ENCODE measurements around the gene MFSD12.
"Not testable (repeated sequence)": the region's sequence is repeated elsewhere in the genome, so short reads cannot be mapped to it uniquely, and the experiment has no call there.

The MFSD12 gene

GRCh38 chr19:3584036-3584802, 26.8 kb upstream of the MFSD12 start:
- not testable (repeated sequence) for DNase-seq (ENCODE audit: low read depth)

DNA sequence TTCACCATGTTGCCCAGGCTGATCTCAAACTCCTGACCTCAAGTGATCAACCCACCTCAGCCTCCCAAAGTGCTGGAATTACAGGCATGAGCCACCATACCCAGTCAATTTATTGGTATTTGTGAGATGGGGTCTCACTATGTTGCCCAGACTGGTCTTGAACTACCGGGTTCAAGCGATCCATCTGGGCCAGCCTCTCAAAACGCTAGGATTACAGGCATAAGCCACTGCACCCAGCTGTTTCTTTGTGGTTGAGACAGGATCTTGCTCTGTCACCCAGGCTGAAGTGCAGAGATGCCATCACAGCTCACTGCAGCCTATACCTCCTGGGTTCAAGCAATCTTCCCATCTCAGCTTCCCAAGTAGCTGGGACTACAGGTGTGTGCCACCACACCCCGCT, 24.4 kb upstream of the MFSD12 start:
- not testable (repeated sequence) for DNase-seq (ENCODE audit: low read depth)

DNA sequence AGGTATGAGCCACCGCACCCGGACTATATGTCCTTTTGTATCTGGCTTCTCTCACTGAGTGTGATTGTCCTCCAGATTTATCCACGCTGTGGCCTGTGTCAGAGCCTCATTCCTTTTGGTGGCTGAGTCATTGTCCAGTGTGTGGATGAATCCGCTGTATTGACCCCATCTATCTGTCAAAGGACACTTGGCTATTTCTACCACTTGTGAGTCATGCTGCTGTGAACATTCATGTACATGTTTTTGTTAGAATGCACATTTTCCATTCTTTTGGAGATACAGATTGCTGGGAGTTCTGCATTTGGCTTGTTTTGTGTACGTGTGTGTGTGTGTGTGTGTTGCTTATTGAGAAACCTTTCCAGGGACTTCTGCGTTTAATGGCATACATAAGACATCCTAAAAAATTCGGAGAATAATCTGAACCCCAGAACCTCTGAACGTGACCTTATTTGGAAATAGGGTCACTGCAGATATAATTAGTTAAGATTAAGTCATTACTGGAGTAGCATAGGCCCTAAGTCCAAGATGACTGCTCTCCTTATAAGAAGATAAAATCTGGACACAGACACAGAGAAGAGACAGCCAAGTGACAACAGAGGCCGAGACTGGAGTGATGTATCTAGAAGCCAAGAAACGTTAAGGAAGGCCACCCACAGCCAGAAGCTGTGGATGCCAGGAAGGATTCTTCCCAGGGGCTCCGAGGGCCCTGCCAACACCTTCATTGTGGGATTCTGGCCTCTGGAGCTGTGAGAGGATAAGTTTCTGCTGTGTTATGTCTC, 23.0 kb upstream of the MFSD12 start:
- DNase-seq (ENCODE audit: low read depth) = no peak

- DNase-seq (ENCODE audit: low read depth) = no peak
Measured at GRCh38 chr19:3578390-3578789, 21.0 kb upstream of the MFSD12 start.

GRCh38 chr19:3577723-3578344, 20.4 kb upstream of the MFSD12 start:
- DNase-seq (ENCODE audit: low read depth) = no peak

DNA sequence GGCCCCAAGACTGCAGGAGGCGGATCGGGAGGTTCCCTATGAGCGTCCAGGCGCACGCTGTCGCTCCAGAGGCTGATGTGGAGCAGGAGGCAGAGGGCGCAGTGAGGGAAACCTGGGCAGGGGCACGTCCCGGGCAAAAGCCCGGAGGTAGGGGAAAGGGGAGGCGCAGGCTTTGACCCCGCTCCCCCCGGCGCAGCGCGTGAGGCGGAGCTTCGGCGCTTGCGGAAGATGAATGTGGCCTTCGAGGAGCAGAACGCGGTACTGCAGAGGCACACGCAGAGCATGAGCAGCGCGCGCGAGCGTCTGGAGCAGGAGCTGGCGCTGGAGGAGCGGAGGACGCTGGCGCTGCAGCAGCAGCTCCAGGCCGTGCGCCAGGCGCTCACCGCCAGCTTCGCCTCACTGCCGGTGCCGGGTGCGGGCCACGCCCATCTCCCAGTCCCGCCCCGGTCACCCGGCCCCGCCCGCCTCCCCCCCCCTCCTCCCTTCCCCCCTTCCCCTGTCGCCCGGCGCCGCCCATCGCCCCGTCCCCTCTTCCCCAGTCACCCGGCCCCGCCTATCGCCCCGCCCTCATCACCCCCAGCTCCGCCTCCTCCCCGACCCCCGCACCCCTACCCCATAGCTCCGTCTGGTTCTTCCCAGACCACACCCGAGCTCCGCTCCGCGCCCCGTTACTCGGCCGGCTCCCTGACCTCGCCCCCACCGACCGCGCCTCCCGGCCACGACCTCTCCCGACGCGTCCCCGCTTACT, 19.5 kb upstream of the MFSD12 start:
- no peak for DNase-seq (ENCODE audit: low read depth)

- DNase-seq (ENCODE audit: low read depth) = no peak
Measured at GRCh38 chr19:3575949-3576673, 18.7 kb upstream of the MFSD12 start.

- DNase-seq (ENCODE audit: low read depth) = no peak
Measured at GRCh38 chr19:3575260-3575741, 17.9 kb upstream of the MFSD12 start.

DNA sequence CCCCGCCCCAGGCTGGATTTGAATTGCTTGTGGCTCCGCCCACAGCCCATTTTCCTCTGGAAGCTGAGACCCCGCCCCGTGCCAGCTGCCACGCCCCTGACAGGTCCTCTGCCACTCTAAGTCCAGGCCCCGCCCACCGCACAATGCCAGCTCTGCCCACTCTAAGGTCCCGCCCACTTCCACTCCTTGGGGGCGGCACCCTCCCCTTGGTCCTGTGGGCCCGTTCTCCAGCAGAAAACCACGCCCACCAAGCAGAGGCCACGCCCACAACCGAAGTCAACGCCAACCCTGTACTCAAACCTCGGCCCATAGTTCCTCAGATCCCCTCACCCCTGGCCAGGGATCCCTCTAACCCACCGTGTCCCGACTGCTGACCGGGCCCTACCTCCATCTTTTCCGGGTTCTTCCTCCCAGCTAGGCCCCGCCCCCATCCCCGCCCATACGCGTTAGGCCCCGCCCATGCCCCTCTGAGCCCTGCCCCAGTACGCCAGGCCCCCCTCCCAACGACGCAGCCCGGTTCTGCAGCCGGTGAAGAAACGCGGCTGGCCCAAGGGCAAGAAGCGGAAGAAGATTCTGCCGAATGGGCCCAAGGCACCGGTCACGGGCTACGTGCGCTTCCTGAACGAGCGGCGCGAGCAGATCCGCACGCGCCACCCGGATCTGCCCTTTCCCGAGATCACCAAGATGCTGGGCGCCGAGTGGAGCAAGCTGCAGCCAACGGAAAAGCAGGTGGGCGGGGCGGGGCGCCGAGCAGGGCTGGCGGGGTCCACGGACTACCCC, 16.7 kb upstream of the MFSD12 start:
- peak; percentile 53 for DNase-seq (ENCODE audit: low read depth)

DNA sequence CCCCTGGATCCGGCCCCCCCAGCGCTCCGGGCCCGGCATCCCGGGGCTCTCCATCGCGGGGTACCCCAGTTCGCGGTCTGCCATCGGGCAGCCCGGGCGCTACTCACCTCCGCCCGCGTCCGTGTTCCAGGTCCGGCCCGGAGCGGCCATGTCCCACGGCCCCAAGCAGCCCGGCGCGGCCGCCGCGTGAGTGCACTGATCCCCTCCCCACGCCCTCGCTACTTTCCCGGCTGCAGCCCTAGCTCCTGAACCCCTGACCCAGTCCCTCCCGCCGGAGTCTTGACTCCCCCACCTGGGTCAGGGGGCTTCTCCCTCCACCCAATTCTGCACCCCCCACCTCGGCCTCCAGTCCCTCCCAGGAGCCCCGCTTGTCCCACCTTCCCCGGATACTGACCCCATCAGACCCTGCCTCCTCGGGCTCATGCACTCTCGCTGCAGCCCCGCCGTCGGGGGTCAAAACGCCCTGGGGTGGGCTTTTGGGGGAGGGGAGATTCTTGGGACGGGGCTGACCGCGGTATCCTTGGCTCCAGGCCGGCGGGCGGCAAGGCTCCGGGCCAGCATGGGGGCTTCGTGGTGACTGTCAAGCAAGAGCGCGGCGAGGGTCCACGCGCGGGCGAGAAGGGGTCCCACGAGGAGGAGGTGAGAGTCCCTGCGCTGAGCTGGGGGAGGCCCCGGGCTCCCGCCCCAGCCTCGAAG, 15.9 kb upstream of the MFSD12 start:
- DNase-seq (ENCODE audit: low read depth) = no peak

DNA sequence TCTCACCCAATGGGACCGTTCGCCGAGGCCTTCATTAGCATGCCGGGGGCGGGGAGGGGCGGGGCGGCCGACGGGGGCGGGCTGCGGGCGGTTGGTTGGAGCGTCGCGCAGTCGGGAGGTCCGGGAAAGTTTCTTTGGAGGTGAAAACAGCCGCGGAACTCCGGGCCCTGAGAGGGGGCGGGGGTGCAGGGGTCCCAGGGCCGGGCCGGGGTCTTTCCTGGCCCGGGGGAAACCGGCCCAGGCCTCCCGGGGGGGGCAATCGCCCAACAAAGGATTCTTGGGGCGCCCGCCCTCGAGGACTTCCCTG, 15.4 kb upstream of the MFSD12 start, which contains the start of gene HMG20B:
HMG20B (plus strand) TSS at position 90 of the 307 bp plus-strand sequence. CDS start 366 bp downstream, outside the sequence.
- no peak for DNase-seq (ENCODE audit: low read depth)

GRCh38 chr19:3572132-3572854, 14.9 kb upstream of the MFSD12 start:
- peak; percentile 99 for DNase-seq (ENCODE audit: low read depth)

DNA sequence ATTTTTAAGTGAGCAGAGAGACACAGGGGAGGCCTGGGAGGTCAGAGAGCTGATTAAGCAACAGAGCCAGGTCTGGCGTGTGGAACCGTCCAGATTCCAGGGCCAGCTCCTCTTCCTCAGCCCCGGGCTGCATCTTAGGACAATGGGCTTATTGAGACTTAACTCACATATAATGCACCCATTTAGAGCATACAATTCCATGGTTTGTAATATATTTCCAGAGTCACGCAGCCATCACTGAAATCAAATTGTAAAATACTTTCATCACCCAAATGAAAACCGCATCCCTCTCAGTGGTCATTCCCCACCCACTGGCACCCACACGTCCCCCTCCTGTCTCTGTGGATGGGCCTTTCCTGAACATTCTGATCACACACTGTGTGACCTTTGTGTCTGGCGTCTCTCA, 13.2 kb upstream of the MFSD12 start:
- DNase-seq (ENCODE audit: low read depth) = no peak

GRCh38 chr19:3570042-3570441, 12.7 kb upstream of the MFSD12 start:
- not testable (repeated sequence) for DNase-seq (ENCODE audit: low read depth)

GRCh38 chr19:3565139-3565538, 7.8 kb upstream of the MFSD12 start:
- DNase-seq (ENCODE audit: low read depth) = no peak

DNA sequence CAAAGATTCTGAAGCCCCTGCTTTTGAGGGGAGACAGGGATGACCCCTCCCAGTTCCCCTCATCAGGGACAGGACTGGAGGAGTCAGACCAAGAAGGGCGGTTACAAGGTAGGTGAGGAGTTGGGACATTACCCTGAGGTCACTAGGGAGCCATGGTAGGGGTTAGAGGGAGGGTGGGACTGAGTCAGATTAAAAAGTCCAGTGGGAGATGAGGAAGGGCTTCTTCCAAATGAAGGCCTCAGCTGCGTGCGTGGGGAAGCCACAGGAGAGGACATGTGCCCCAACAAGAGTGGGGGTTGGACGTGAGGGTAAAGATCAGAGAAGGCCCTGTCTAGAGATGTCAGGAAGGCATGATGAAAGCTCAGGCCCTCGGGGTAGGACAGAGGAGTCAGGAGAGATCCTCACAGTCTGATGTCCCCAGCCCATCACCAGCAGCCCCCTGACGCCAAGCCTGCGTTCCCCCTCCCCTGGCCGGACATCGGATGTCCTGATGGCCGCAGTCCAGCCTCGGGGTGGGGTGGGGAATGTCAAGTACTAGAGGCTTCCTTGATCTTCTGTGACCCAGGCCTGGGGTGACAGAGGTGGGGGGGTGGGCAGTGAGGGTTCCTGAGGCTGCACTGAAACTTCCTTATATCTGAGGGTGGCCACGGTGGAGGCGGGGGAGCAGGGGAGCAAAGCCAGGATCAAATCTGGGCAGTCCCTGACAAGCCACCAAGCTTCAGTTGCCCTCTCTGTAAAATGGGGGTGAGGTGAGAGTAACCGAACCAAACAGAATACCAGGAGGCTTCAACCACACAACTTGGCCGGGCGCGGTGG, 6.5 kb upstream of the MFSD12 start:
- DNase-seq (ENCODE audit: low read depth) = no peak

DNA sequence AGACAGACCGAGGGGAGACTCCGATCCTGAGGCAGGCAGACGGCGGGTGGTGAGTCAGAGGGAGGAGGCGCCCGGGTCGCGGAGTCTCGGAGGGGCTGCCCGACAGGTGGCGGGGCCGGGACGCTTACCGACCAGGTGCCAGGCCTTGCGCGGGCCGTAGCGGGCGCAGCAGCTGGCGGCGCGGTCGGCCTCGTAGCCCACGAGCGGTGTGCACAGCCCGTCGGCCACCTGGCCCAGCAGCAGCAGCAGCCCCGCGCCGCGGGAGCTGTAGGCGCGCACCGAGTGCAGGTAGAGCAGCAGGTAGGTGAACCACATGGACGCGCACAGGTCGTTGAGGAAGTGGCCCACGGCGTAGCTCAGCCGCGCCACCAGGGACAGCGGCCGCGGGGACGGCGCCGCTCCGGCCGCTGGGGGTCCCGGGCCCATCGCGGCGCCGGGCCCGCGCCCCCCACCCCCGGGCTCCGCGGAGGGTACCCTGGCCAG, 367 bp downstream of the MFSD12 start:
- peak; percentile 62 for DNase-seq (ENCODE audit: low read depth)

GRCh38 chr19:3556423-3556977, 886 bp downstream of the MFSD12 start:
- no peak for DNase-seq (ENCODE audit: low read depth)
